HEK293 (cell line): ENCODE results near the gene FHL3.

Source experiments
- CTCF ChIA-PET: fragments of 350-600 bp; formaldehyde crosslinking; extraction: SDS; loops from one replicate; lab custom pipeline; 2021; ENCODE audit warnings: antibody characterized with exemption; lab: Yijun Ruan, JAX
- POLR2A ChIA-PET: fragments of 300-600 bp; formaldehyde crosslinking; extraction: SDS; loops from one replicate; lab custom pipeline; 2020; ENCODE audit warnings: antibody characterized with exemption, inconsistent platforms; lab: Yijun Ruan, JAX
- H3K27ac ChIP-seq: fragments of 200-500 bp; sonication (Bioruptor generic); 2 replicates; pipeline ENCODE4 v1.5.1; 2014; ENCODE audit warnings: low read depth, low read length, control low read depth, inconsistent platforms; ENCODE audit errors: extremely low read depth
- H3K36me3 ChIP-seq, 2 experiments: fragments of 200-500 bp in 1 of 2; sonication (Bioruptor generic) in 1 of 2; 1 replicate in 1 of 2; 2 replicates in 1 of 2; pipeline ENCODE4 v1.5.1; 2014 to 2017; ENCODE audit warnings: inconsistent platforms in 2 of 2, low read length in 2 of 2; ENCODE audit not compliant: control insufficient read depth in 2 of 2, insufficient read depth in 1 of 2
- H3K4me1 ChIP-seq: fragments of 200-500 bp; sonication (Bioruptor generic); 2 replicates; pipeline ENCODE4 v1.5.1; 2014; ENCODE audit warnings: mild to moderate bottlenecking, low read length, inconsistent platforms; ENCODE audit not compliant: control insufficient read depth, insufficient read depth
- H3K4me3 ChIP-seq: 2 replicates; pipeline ENCODE4 v1.5.1; 2011; ENCODE audit warnings: low read depth, mild to moderate bottlenecking, control low read depth, low read length, moderate library complexity
- H3K9me3 ChIP-seq: fragments of 200-500 bp; sonication (Bioruptor generic); 2 replicates; pipeline ENCODE4 v1.5.1; 2014; ENCODE audit warnings: low read depth, low read length, inconsistent platforms; ENCODE audit not compliant: control insufficient read depth, insufficient read depth
- BCL11B ChIP-seq: fragments of 450-650 bp; formaldehyde crosslinking; IDR thresholded peaks from 2 replicates; pipeline ENCODE4 v1.5.1; 2016; ENCODE audit warnings: low read depth, missing biosample characterization, missing genetic modification characterization
- CTCF ChIP-seq: fragments of 450-650 bp; formaldehyde crosslinking; IDR thresholded peaks from 2 replicates; pipeline ENCODE4 v1.5.1; 2016; ENCODE audit warnings: missing biosample characterization, missing genetic modification characterization
- GLIS2 ChIP-seq: fragments of 450-650 bp; formaldehyde crosslinking; IDR thresholded peaks from 2 replicates; pipeline ENCODE4 v1.5.1; 2016; ENCODE audit warnings: missing biosample characterization, missing genetic modification characterization
- IKZF3 ChIP-seq: fragments of 450-650 bp; IDR thresholded peaks from 2 replicates; pipeline ENCODE4 v1.5.0; 2018; ENCODE audit warnings: missing biosample characterization, mild to moderate bottlenecking, missing genetic modification characterization, moderate library complexity
- MZF1 ChIP-seq: fragments of 450-650 bp; formaldehyde crosslinking; IDR thresholded peaks from 2 replicates; pipeline ENCODE4 v1.5.1; 2017; ENCODE audit warnings: missing biosample characterization, missing genetic modification characterization, borderline replicate concordance
- OSR2 ChIP-seq: fragments of 450-650 bp; formaldehyde crosslinking; IDR thresholded peaks from 2 replicates; pipeline ENCODE4 v1.5.1; 2016; ENCODE audit warnings: missing biosample characterization, missing genetic modification characterization
- PRDM6 ChIP-seq: fragments of 450-650 bp; formaldehyde crosslinking; IDR thresholded peaks from 2 replicates; pipeline ENCODE4 v1.5.1; 2017; ENCODE audit warnings: missing biosample characterization, missing genetic modification characterization
- SCRT1 ChIP-seq: fragments of 450-650 bp; formaldehyde crosslinking; IDR thresholded peaks from 2 replicates; pipeline ENCODE4 v1.5.1; 2016; ENCODE audit warnings: missing biosample characterization, missing genetic modification characterization, borderline replicate concordance
- SCRT2 ChIP-seq: fragments of 450-650 bp; formaldehyde crosslinking; IDR thresholded peaks from 2 replicates; pipeline ENCODE4 v1.5.1; 2016; ENCODE audit warnings: missing biosample characterization, missing genetic modification characterization
- SP2 ChIP-seq: fragments of 450-650 bp; formaldehyde crosslinking; IDR thresholded peaks from 2 replicates; pipeline ENCODE4 v1.5.1; 2016; ENCODE audit warnings: missing biosample characterization, missing genetic modification characterization
- ZBTB17 ChIP-seq: fragments of 450-650 bp; formaldehyde crosslinking; IDR thresholded peaks from 2 replicates; pipeline ENCODE4 v1.5.1; 2016; ENCODE audit warnings: missing biosample characterization, missing genetic modification characterization
- ZBTB48 ChIP-seq: fragments of 450-650 bp; formaldehyde crosslinking; IDR thresholded peaks from 2 replicates; pipeline ENCODE4 v1.5.1; 2016; ENCODE audit warnings: missing biosample characterization, missing genetic modification characterization
- ZFHX2 ChIP-seq: fragments of 450-650 bp; formaldehyde crosslinking; conservative IDR thresholded peaks from 2 replicates; pipeline ENCODE4 v1.5.1; 2016; ENCODE audit warnings: missing biosample characterization, missing genetic modification characterization
- ZIC2 ChIP-seq: fragments of 450-650 bp; formaldehyde crosslinking; IDR thresholded peaks from 2 replicates; pipeline ENCODE4 v1.5.1; 2016; ENCODE audit warnings: missing biosample characterization, missing genetic modification characterization
- ZNF23 ChIP-seq: fragments of 450-650 bp; formaldehyde crosslinking; IDR thresholded peaks from 2 replicates; pipeline ENCODE4 v1.5.1; 2016; ENCODE audit warnings: missing biosample characterization, missing genetic modification characterization, borderline replicate concordance
- ZNF335 ChIP-seq: fragments of 450-650 bp; formaldehyde crosslinking; conservative IDR thresholded peaks from 2 replicates; pipeline ENCODE4 v1.5.1; 2016; ENCODE audit warnings: missing biosample characterization, missing genetic modification characterization
- ZNF341 ChIP-seq: fragments of 450-650 bp; formaldehyde crosslinking; IDR thresholded peaks from 2 replicates; pipeline ENCODE4; 2016; ENCODE audit warnings: low read depth, missing biosample characterization, missing genetic modification characterization
- ZNF404 ChIP-seq: fragments of 450-650 bp; formaldehyde crosslinking; IDR thresholded peaks from 2 replicates; pipeline ENCODE4 v1.5.1; 2017; ENCODE audit warnings: missing biosample characterization, missing genetic modification characterization
- ZNF416 ChIP-seq: fragments of 450-650 bp; formaldehyde crosslinking; IDR thresholded peaks from 2 replicates; pipeline ENCODE4 v1.5.1; 2016; ENCODE audit warnings: missing biosample characterization, missing genetic modification characterization
- ZNF488 ChIP-seq: fragments of 450-650 bp; formaldehyde crosslinking; IDR thresholded peaks from 2 replicates; pipeline ENCODE4 v1.5.1; 2016; ENCODE audit warnings: missing biosample characterization, missing genetic modification characterization
- ZNF518A ChIP-seq: fragments of 450-650 bp; formaldehyde crosslinking; conservative IDR thresholded peaks from 2 replicates; pipeline ENCODE4 v1.5.1; 2016; ENCODE audit warnings: low read depth, missing biosample characterization, missing genetic modification characterization
- ZNF561 ChIP-seq: fragments of 450-650 bp; IDR thresholded peaks from 2 replicates; pipeline ENCODE4 v1.5.1; 2018; ENCODE audit warnings: missing biosample characterization, missing genetic modification characterization, borderline replicate concordance
- ZNF660 ChIP-seq: fragments of 450-650 bp; IDR thresholded peaks from 2 replicates; pipeline ENCODE4 v1.5.1; 2018; ENCODE audit warnings: missing biosample characterization, mild to moderate bottlenecking, missing genetic modification characterization
- ZNF701 ChIP-seq: fragments of 450-650 bp; formaldehyde crosslinking; IDR thresholded peaks from 2 replicates; pipeline ENCODE4 v1.5.1; 2016; ENCODE audit warnings: missing biosample characterization, missing genetic modification characterization

FHL3 gene

GRCh38 chr1:38009841-38010180 lies 4.5 kb upstream of the FHL3 start:
- CTCF ChIA-PET = interaction anchor here (0.7 to 2.8 kb wide), 4 partner anchors 9 to 19 kb away, joined by 3 to 8 read pairs (median 4); partner anchors contain the start of gene SF3A3
- Histone ChIP-seq H3K4me1 (0 out of 2 replicates have a peak, but pooled peaks cover 2% of the 10 kb centered on the region), H3K27ac (no peak overlapping the region)
- POLR2A ChIA-PET = interaction anchor here (1.4 kb wide), 1 partner anchor 17 kb away, joined by 4 read pairs; no protein-coding TSS in a partner anchor
- TF ChIP-seq BCL11B = no peak
- no peak for TF ChIP-seq ZNF404 (tag by site-specific recombination)
- TF ChIP-seq, all 188 proteins: peak for 0
- H3K4me3 ChIP-seq = no peak overlapping the region
- H3K9me3 ChIP-seq = no peaks in the 10 kb centered on the region
- H3K36me3 ChIP-seq = peaks cover 0 to 7% of the 10 kb centered on the region in 2 experiments; a peak in 2 of 3 replicates

GRCh38 chr1:38009088-38009840 lies 4.0 kb upstream of the FHL3 start:
- peak overlapping the region; percentile 33 for H3K27ac ChIP-seq
- peaks cover 0 to 4% of the 10 kb centered on the region in 2 experiments; a peak in 1 of 3 replicates for H3K36me3 ChIP-seq
- no peaks in the 10 kb centered on the region for H3K9me3 ChIP-seq
- POLR2A ChIA-PET = no interaction called here
- H3K4me3 ChIP-seq = no peak overlapping the region
- 0 out of 2 replicates have a peak, but pooled peaks cover 6% of the 10 kb centered on the region for H3K4me1 ChIP-seq
- CTCF ChIA-PET = interaction anchor here (0.8 to 2.8 kb wide), 5 partner anchors 9 to 19 kb away, joined by 3 to 8 read pairs (median 5); partner anchors contain the start of gene SF3A3
- TF ChIP-seq CTCF = 0 out of 2 replicates have a peak, but pooled peaks have one; percentile 15
- 0 out of 2 replicates have a peak, but pooled peaks have one; percentile 30 for TF ChIP-seq ZNF561 (tag by site-specific recombination)
- TF ChIP-seq ZNF701 (tag by site-specific recombination) = no peak
- 0 out of 2 replicates have a peak, but pooled peaks have one; percentile 32 for TF ChIP-seq ZNF518A (tag by site-specific recombination)
- TF ChIP-seq GLIS2 (tag by site-specific recombination) = peak; percentile 32; the same call in 1 of the 2 replicates
- peak; percentile 42 for TF ChIP-seq ZNF335 (tag by site-specific recombination)
- peak; percentile 45; the same call in 1 of the 2 replicates for TF ChIP-seq MZF1 (tag by site-specific recombination)
- TF ChIP-seq ZBTB17 = peak; percentile 74
- peak; percentile 34 for TF ChIP-seq ZFHX2 (tag by site-specific recombination)
- TF ChIP-seq ZNF660 = 0 out of 2 replicates have a peak, but pooled peaks have one; percentile 37
- TF ChIP-seq ZNF416 (tag by site-specific recombination) = no peak
- no peak for TF ChIP-seq PRDM6 (tag by site-specific recombination)
- peak; percentile 98 for TF ChIP-seq ZBTB48
- TF ChIP-seq ZIC2 (tag by site-specific recombination) = peak; percentile 94
- TF ChIP-seq ZNF341 (tag by site-specific recombination) = peak; percentile 79
- no peak for TF ChIP-seq ZNF488 (tag by site-specific recombination)
- peak; percentile 66; the same call in 1 of the 2 replicates for TF ChIP-seq SCRT2 (tag by site-specific recombination)
- TF ChIP-seq IKZF3 (tag by site-specific recombination) = peak; percentile 87
- no peak for TF ChIP-seq ZNF23
- TF ChIP-seq SCRT1 (tag by site-specific recombination) = peak; percentile 36; the same call in 1 of the 2 replicates
- peak; percentile 33; the same call in 1 of the 2 replicates for TF ChIP-seq OSR2 (tag by site-specific recombination)
- TF ChIP-seq SP2 (tag by site-specific recombination) = peak; percentile 11; the same call in 1 of the 2 replicates
